Endothelial cell of umbilical vein (primary cell): ENCODE measurements around the gene ENHO.

ENCODE experiments used
- EZH2 ChIP-seq: IDR thresholded peaks from 2 replicates; pipeline ENCODE4 v1.6.1; 2012; ENCODE audit warnings: borderline replicate concordance, low read depth, mild to moderate bottlenecking, moderate library complexity, low read length, inconsistent platforms; ENCODE audit not compliant: severe bottlenecking
- JUN ChIP-seq: IDR thresholded peaks from 2 replicates; pipeline ENCODE4 v1.6.1; 2011; ENCODE audit warnings: borderline replicate concordance, low read depth; ENCODE audit not compliant: insufficient read length, insufficient read depth
- MYC ChIP-seq: IDR thresholded peaks from one replicate; pipeline ENCODE4 v1.6.1; 2011; ENCODE audit warnings: mild to moderate bottlenecking, low read depth, low read length
- POLR2A ChIP-seq: IDR thresholded peaks from 2 replicates; pipeline ENCODE4 v1.6.1; 2012; ENCODE audit warnings: low read depth, mild to moderate bottlenecking, control low read depth, low read length
- POLR2AphosphoS5 ChIP-seq: IDR thresholded peaks from 2 replicates; pipeline ENCODE4 v1.6.1; 2012; ENCODE audit warnings: low read depth, mild to moderate bottlenecking, control low read depth, low read length, moderate library complexity; ENCODE audit not compliant: insufficient read depth
- TF ChIP-seq, protein P1 (sequence below), 2 donors: IDR thresholded peaks; 1 replicate in 1 of 2; 2 replicates in 1 of 2; pipeline ENCODE4 v1.5.1; 2011; ENCODE audit warnings: low read length in 2 of 2, mild to moderate bottlenecking in 2 of 2, moderate library complexity in 2 of 2, control low read depth in 1 of 2, inconsistent platforms in 1 of 2, low read depth in 1 of 2; ENCODE audit not compliant: insufficient read depth in 1 of 2; ENCODE audit errors: extremely low read depth in 1 of 2
- TF ChIP-seq, protein P2 (sequence below): IDR thresholded peaks from 2 replicates; pipeline ENCODE4 v1.6.1; 2011; ENCODE audit not compliant: insufficient read depth, insufficient read length

- TF ChIP-seq EZH2 (no peak), POLR2AphosphoS5 (no peak), POLR2A (no peak), JUN (no peak), MYC (no peak)
- TF ChIP-seq, protein P1, sequence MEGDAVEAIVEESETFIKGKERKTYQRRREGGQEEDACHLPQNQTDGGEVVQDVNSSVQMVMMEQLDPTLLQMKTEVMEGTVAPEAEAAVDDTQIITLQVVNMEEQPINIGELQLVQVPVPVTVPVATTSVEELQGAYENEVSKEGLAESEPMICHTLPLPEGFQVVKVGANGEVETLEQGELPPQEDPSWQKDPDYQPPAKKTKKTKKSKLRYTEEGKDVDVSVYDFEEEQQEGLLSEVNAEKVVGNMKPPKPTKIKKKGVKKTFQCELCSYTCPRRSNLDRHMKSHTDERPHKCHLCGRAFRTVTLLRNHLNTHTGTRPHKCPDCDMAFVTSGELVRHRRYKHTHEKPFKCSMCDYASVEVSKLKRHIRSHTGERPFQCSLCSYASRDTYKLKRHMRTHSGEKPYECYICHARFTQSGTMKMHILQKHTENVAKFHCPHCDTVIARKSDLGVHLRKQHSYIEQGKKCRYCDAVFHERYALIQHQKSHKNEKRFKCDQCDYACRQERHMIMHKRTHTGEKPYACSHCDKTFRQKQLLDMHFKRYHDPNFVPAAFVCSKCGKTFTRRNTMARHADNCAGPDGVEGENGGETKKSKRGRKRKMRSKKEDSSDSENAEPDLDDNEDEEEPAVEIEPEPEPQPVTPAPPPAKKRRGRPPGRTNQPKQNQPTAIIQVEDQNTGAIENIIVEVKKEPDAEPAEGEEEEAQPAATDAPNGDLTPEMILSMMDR (IDR thresholded peaks at IDR 0.05; ENCODE audit: extremely low read depth in 1 of 2, insufficient read depth in 1 of 2, low read depth in 1 of 2, low read length in 2 of 2), result no peak
- TF ChIP-seq, protein P2, sequence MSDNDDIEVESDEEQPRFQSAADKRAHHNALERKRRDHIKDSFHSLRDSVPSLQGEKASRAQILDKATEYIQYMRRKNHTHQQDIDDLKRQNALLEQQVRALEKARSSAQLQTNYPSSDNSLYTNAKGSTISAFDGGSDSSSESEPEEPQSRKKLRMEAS, result no peak
These were observed 8.4 kb downstream of the ENHO start for GRCh38 chr9:34514401-34514800.
